HG03196 (cell line): Measurements from ENCODE around the gene IER2.
"Not testable (repeated sequence)": the region's sequence is repeated elsewhere in the genome, so short reads cannot be mapped to it uniquely, and the experiment has no call there.

Experiments used
- ATAC-seq: cut with Tn5 transposase; IDR thresholded peaks from one replicate; pipeline ENCODE4 v1.9.1; 2021; ENCODE audit not compliant: unreplicated experiment

IER2 gene

GRCh38 chr19:13162724-13163608 lies 12.8 kb downstream of the IER2 start:
- ATAC-seq = peak; percentile 31

GRCh38 chr19:13163609-13164342 lies 13.6 kb downstream of the IER2 start:
- no peak for ATAC-seq

GRCh38 chr19:13164343-13165161 lies 14.3 kb downstream of the IER2 start:
- no peak for ATAC-seq

DNA sequence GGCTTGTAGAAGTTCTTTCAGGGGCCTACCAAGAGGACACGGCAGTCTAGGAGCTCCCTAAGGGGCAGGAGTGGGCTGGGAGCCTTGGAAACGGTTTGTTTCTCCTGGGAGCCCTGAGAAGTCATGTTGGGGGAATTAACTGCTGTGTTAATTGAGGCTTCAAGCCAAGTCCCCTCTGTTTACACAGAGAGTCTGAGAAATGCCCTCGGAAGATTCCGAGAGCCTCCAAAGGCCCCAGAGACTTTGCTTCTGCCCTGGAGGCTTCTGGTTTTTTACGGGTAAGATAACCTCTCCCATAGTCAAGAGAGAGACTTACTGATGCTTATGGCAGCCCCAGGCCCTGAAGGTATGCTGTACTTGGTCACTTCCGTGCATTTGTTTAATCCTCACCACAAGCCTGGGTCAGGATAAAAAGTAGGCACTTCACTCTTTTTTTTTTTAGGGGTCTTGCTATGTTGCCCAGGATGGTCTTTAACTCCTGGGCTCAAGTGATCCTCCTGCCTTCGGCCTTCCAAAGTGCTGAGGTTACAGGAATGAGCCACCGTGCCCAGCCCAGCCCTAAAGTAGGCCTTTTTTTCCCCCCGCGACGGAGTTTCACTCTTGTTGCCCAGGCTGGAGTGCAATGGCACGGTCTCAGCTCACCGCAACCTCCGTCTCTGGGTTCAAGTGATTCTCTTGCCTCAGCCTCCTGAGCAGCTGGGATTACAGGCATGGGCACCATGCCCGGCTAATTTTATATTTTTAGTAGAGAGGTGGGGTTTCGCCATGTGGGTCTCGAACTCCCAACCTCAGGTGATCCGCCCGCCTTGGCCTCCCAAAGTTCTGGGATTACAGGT lies 15.2 kb downstream of the IER2 start:
- no peak for ATAC-seq

DNA sequence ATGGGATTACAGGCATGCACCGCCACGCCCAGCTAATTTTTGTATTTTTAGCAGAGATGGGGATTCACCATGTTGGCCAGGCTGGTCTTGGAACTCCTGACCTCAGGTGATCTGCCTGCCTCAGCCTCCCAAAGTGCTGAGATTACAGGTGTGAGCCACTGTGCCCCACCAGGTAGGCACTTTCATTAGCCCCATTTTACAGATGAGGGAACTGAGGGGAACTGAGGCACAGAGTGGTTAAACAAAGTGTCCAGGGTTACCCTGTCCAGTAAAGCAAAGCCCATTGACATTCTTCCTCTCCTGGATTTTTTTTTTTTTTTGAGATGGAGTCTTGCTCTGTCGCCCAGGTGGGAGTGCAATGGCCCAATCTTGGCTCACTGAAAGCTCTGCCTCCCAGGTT lies 15.9 kb downstream of the IER2 start:
- ATAC-seq = not testable (repeated sequence)

DNA sequence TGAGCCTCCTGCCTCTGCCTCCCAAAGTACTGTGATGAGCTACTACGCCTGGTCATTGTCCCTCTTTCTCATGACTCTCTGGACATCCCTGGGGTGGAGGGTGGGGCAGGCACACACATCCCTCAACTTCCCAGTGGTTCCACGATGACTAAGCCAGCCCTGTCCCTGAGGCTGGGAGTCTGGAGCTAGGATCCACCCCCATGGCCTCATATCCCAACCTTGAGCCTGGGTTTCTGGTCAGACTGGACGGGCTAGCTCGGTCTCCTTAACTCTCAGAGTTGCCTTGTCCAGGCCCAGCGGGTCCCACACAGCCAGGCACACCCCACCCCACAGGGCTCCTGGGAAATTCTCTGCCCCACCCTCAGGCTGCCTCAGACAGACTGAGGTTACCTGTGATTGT lies 19.6 kb downstream of the IER2 start:
- ATAC-seq = no peak

GRCh38 chr19:13171146-13171545 lies 20.9 kb downstream of the IER2 start:
- no peak for ATAC-seq

DNA sequence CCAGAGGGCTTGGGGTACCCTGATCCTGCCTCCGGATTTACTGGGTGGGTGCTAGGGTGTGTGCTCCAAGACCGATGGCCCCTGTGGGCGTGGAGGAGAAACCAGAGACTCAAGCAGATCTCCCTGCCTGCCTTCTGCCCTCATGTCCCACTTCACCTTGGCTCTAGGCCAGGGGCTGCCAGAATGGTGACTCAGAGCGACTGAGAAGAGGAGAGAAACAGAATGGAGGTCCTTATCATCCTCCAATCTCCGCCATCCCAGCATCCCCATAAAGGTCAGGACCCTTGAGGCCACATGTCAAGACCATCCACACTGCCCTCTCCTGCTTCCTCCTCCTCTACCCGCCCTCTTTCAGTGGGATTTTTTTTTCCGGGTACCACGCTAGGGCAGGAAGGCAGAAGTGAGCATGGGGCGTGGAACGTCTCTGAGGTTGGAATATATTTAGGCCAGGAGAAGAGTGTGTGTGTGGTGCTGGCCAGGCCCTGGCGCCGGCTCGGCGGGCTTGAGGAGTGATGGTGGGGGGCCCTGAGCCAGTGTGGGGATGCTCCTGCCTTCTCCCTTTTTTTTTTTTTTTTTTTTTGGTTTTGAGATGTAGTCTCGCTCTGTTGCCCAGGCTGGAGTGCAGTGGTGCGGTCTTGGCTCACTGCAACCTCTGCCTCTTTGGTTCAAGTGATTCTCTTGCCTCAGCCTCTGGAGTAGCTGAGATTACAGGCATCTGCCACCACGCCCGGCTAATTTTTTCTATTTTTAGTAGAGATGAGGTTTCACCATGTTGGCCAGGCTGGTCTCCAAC lies 22.3 kb downstream of the IER2 start:
- no peak for ATAC-seq

DNA sequence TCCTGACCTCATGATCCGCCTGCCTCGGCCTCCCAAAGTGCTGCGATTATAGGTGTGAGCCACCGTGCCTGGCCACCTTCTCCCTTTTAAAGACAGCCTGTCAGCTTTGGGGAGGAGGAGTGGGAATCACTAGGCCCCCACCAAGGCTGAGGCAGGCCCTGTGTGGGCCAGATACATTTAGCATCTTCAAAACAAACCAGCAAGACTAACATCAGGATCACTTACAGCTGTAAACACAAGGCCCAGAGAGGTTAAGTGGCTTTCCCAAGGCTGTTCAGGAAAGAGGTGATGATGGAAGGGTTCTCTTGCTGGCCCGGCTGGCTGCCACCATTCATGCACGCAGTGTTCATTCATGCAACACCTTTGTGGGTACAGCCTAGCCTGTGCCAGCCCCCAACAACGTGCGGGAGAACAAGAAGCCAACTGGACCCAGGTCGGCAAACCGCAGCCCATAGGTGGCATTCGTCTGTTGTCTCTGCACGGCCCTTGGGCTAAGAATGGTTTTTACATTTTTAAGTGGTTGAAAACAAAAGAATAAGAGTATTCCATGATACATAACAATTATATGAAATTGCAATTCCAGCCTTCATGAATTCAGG lies 23.0 kb downstream of the IER2 start:
- no peak for ATAC-seq

GRCh38 chr19:13176345-13176744 lies 26.1 kb downstream of the IER2 start:
- ATAC-seq = no peak

DNA sequence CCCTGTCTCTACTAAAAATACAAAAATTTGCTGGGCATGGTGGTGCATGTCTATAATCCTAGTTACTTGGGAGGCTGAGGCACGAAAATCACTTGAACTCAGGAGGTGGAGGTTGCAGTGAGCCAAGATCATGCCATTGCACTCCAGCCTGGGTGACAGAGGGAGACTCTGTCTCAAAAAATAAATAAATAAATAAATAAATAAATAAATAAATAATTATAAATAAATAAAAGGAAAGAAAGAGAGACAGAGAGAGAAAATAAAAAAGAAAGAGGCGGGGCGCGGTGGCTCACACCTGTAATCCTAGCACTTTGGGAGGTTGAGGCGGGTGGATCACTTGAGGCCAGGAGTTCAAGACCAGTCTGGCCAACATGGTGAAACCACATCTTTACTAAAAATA lies 27.4 kb downstream of the IER2 start:
- not testable (repeated sequence) for ATAC-seq

- ATAC-seq = not testable (repeated sequence)
These were observed 28.1 kb downstream of the IER2 start for GRCh38 chr19:13178291-13178690.

DNA sequence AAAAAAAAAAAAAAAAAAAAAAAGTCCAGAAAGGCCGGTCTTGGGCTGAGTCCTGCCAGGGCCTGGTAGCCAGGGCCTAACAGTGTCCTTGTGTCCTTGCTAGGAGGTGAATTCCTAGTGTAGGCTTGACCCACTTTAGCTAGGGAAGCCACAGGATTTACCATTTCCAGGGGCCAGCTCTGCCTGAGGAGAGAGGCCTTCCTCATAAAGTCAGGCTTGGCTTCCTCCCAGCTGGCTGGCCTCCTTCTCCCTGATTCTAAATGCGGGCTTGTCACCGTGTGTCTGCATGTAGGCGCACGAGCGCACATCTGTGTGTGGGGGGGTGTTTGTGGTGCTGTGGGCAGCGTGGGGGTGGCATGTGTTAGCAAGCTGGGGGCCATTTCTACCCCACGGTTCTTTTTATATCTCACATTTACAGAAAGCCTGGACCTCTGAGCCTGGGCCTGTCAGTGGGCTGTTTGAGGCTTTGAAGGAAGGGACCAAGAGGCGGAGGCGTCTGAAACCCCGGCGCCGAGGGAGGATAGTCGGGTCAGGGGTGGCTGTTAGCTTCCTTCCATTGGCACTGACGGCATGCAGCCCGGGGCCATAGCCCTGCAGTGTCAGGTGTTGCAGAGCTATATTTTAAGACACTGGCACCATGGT lies 31.7 kb downstream of the IER2 start:
- no peak for ATAC-seq

- ATAC-seq = not testable (repeated sequence)
These were observed 34.7 kb downstream of the IER2 start for GRCh38 chr19:13184926-13185325.

DNA sequence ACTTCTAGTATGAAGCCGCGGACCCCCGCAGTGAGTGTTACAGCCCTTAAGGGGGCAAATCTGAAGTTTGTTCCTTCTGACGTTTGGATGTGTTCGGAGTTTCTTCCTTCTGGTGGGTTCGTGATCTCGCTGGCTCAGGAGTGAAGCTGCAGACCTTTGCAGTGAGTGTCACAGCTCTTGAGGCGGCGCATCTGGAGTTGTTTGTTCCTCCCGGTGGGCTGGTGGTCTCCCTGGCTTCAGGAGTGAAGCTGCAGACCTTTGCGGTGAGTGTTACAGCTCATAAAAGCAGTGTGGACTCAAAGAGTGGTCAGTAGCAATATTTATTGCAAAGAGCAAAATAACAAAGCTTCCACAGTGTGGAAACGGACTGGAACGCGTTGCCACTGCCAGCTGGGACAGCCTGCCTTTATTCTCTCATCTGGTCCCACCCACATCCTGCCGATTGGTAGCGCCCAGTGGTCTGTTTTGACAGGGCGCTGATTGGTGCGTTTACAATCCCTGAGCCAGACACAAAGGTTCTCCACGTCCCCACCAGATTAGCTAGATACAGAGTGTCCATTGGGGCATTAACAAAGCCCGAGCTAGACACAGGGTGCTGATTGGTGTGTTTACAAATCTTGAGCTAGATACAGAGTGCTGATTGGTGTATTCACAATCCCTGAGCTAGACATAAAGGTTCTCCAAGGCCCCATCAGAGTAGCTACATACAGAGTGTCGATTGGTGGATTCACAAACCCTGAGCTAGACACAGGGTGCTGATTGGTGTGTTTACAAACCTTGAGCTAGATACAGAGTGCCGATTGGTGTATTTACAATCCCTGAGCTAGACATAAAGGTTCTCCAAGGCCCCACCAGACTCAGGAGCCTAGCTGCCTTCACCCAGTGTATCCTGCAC lies 35.8 kb downstream of the IER2 start:
- ATAC-seq = not testable (repeated sequence)

- not testable (repeated sequence) for ATAC-seq
These were observed 36.5 kb downstream of the IER2 start for GRCh38 chr19:13186688-13187087.

DNA sequence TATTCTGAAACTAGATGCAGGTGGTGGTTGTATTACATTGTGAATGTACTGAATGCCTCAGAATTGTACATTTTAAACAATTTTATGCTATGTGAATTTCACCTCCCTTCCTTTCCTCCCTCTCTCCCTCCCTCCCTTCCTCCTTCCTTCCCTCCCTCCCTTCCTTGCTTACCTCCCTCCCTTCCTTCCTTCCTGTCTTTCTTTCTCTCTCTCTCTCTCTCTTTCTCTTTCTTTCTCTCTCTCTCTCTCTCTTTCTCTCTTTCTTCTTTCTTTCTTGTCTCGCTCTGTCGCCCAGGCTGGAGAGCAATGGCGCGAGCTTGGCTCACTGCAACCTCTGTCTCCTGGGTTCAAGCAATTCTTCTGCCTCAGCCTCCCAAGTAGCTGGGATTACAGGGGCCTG lies 37.2 kb downstream of the IER2 start:
- no peak for ATAC-seq

- no peak for ATAC-seq
These were observed 39.4 kb downstream of the IER2 start for GRCh38 chr19:13189600-13189999.
